Prostate gland (tissue), 2 donors: ENCODE results near the gene ASS1. TPM values are rescaled to one million over a fixed set of nuclear protein-coding genes. Genes with fewer than 3 reads are reported as not detected.

Experiments used
- DNase-seq: peaks from one replicate; pipeline ENCODE4 v3.0.0-alpha.2; 2019; ENCODE audit warnings: low spot score
- H3K27ac ChIP-seq, 2 donors: fragments of 200-600 bp; sonication (generic); 2 replicates each; pipeline ENCODE4 v1.5.1; 2017 to 2019
- H3K27me3 ChIP-seq: fragments of 200-600 bp; sonication (generic); replicated peaks from 2 replicates; pipeline ENCODE4 v1.5.1; 2019; ENCODE audit not compliant: insufficient read depth
- H3K36me3 ChIP-seq, 2 donors: fragments of 200-600 bp; sonication (generic); 1 replicate in 1 of 2; 2 replicates in 1 of 2; pipeline versions ENCODE4 v1.5.1 to v1.8.1; 2017 to 2019
- H3K4me1 ChIP-seq: fragments of 200-600 bp; sonication (generic); replicated peaks from 2 replicates; pipeline ENCODE4 v1.5.1; 2019
- H3K4me3 ChIP-seq, 2 donors: fragments of 200-600 bp; sonication (generic); 2 replicates each; pipeline ENCODE4 v1.5.1; 2017 to 2019
- H3K9me3 ChIP-seq: fragments of 200-600 bp; sonication (generic); 2 replicates; pipeline ENCODE4 v1.5.1; 2017
- CTCF ChIP-seq, 4 experiments: fragments of 200-600 bp in 2 of 4; fragments of 450-650 bp in 2 of 4; sonication (generic) in 2 of 4; IDR thresholded peaks; 1 replicate in 3 of 4; 2 replicates in 1 of 4; pipeline ENCODE4 v1.5.1; 2016 to 2019; ENCODE audit warnings: antibody characterized with exemption in 4 of 4, mild to moderate bottlenecking in 2 of 4, moderate library complexity in 2 of 4
- POLR2A ChIP-seq: fragments of 450-650 bp; IDR thresholded peaks from one replicate; pipeline ENCODE4 v1.6.1; 2016; ENCODE audit warnings: antibody characterized with exemption, mild to moderate bottlenecking
- POLR2AphosphoS5 ChIP-seq: sonication (generic); formaldehyde crosslinking; IDR thresholded peaks from one replicate; pipeline ENCODE4 v1.6.1; 2017; ENCODE audit warnings: antibody characterized with exemption
- WGBS: methylation state at CpG from one replicate; pipeline ENCODE4 v1.1.5; 2018; 5-methylcytosine and 5-hydroxymethylcytosine counted together
- intact Hi-C: fragments of 100-400 bp; cut with DNase I; formaldehyde crosslinking; loops from one replicate; pipeline ENCODE4 v1.14.2; 2022
- total RNA-seq, 2 donors: library from RNA; depleted of rRNA; stranded (reverse); fragments of >200 nt; gene quantifications; one replicate each; pipeline ENCODE4 v1.1.0, GENCODE V29; 2016

The ASS1 gene
- total RNA-seq, 2 donors from 2014 or later: 59.4 to 228 TPM

- no peaks in the 10 kb centered on the region for H3K4me1 ChIP-seq
- no peak for DNase-seq
- no peaks in the 10 kb centered on the region for H3K36me3 ChIP-seq
- 87% methylated on average over 12 of the region's 12 CpGs for WGBS
- intact Hi-C loops: no loop called here
- H3K27me3 ChIP-seq: no peaks in the 10 kb centered on the region
- no peak overlapping the region for H3K4me3 ChIP-seq
- TF ChIP-seq POLR2AphosphoS5 (no peak), CTCF (IDR thresholded peaks at IDR 0.05) (no peak), POLR2A (no peak)
- H3K9me3 ChIP-seq: no peaks in the 10 kb centered on the region
- H3K27ac ChIP-seq: no peak overlapping the region
These were observed 17.4 kb upstream of the ASS1 start for GRCh38 chr9:130427326-130427725.

GRCh38 chr9:130428086-130428665, 16.6 kb upstream of the ASS1 start:
- Histone ChIP-seq H3K36me3 (no peaks in the 10 kb centered on the region), H3K27ac (no peak overlapping the region), H3K9me3 (no peaks in the 10 kb centered on the region), H3K4me3 (no peak overlapping the region), H3K4me1 (no peaks in the 10 kb centered on the region), H3K27me3 (no peaks in the 10 kb centered on the region)
- intact Hi-C loops: no loop called here
- TF ChIP-seq POLR2A (no peak), POLR2AphosphoS5 (no peak), CTCF (IDR thresholded peaks at IDR 0.05) (no peak)
- 93% methylated on average over 18 of the region's 20 CpGs for WGBS
- no peak for DNase-seq

GRCh38 chr9:130429381-130429780, 15.4 kb upstream of the ASS1 start:
- Histone ChIP-seq H3K4me1 (peaks cover 3% of the 10 kb centered on the region), H3K36me3 (no peaks in the 10 kb centered on the region), H3K9me3 (no peaks in the 10 kb centered on the region), H3K27ac (no peak overlapping the region), H3K27me3 (peaks cover 4% of the 10 kb centered on the region), H3K4me3 (no peak overlapping the region)
- no peak for DNase-seq
- intact Hi-C loops: no loop called here
- TF ChIP-seq POLR2A (no peak), POLR2AphosphoS5 (no peak), CTCF (IDR thresholded peaks at IDR 0.05) (no peak)
- WGBS: 81% methylated on average over 13 of the region's 13 CpGs

- Histone ChIP-seq H3K27ac (no peak overlapping the region), H3K4me3 (no peak overlapping the region), H3K27me3 (peaks cover 4% of the 10 kb centered on the region), H3K9me3 (no peaks in the 10 kb centered on the region), H3K36me3 (no peaks in the 10 kb centered on the region), H3K4me1 (peaks cover 3% of the 10 kb centered on the region)
- 89% methylated on average over 5 of the region's 6 CpGs for WGBS
- intact Hi-C loops: no loop called here
- TF ChIP-seq POLR2AphosphoS5 (no peak), POLR2A (no peak), CTCF (IDR thresholded peaks at IDR 0.05) (no peak)
- DNase-seq: no peak
These were observed 14.9 kb upstream of the ASS1 start for GRCh38 chr9:130429831-130430230.

- Histone ChIP-seq H3K4me3 (no peak overlapping the region), H3K27me3 (peaks cover 4% of the 10 kb centered on the region), H3K27ac (no peak overlapping the region), H3K4me1 (peaks cover 3% of the 10 kb centered on the region), H3K9me3 (no peaks in the 10 kb centered on the region), H3K36me3 (no peaks in the 10 kb centered on the region)
- DNase-seq: no peak
- over 99% methylated on average over 17 of the region's 18 CpGs for WGBS
- intact Hi-C loops: no loop called here
- TF ChIP-seq POLR2AphosphoS5: no peak
- no peak for TF ChIP-seq CTCF (IDR thresholded peaks at IDR 0.05)
- no peak for TF ChIP-seq POLR2A
These were observed 14.5 kb upstream of the ASS1 start for GRCh38 chr9:130430232-130430631.
